NB4 (cell line): ENCODE data around the gene PTK6.
"Not testable (repeated sequence)": the region's sequence is repeated elsewhere in the genome, so short reads cannot be mapped to it uniquely, and the experiment has no call there.

ENCODE experiments used
- DNase-seq: peaks from one replicate; pipeline ENCODE4 v3.0.0; 2010; ENCODE audit warnings: low read depth
- H3K4me3 ChIP-seq: one replicate; pipeline ENCODE4 v1.5.1; 2011; ENCODE audit warnings: mild to moderate bottlenecking, low read depth, low read length, moderate library complexity
- CTCF ChIP-seq: IDR thresholded peaks from one replicate; pipeline ENCODE4 v1.5.1; 2012; ENCODE audit warnings: low read depth, low read length
- MAX ChIP-seq: IDR thresholded peaks from 2 replicates; pipeline ENCODE4 v1.6.1; 2011; ENCODE audit warnings: low read depth, low read length
- MYC ChIP-seq: IDR thresholded peaks from 2 replicates; pipeline ENCODE4 v1.6.1; 2011; ENCODE audit warnings: low read depth, low read length
- POLR2A ChIP-seq: IDR thresholded peaks from 2 replicates; pipeline ENCODE4 v1.6.1; 2011; ENCODE audit warnings: mild to moderate bottlenecking; ENCODE audit not compliant: insufficient read length; ENCODE audit errors: extremely low read depth

The PTK6 gene

GRCh38 chr20:63562461-63563224 is 25.5 kb upstream of the PTK6 start:
- no peak for DNase-seq
- TF ChIP-seq POLR2A (no peak), MAX (no peak), MYC (no peak), CTCF (no peak)
- H3K4me3 ChIP-seq, result no peak overlapping the region

- TF ChIP-seq MYC, result no peak
- no peak for TF ChIP-seq CTCF
- TF ChIP-seq POLR2A, result no peak
- no peak for TF ChIP-seq MAX
- DNase-seq, result no peak
- H3K4me3 ChIP-seq, result no peak overlapping the region
These were observed 24.6 kb upstream of the PTK6 start for GRCh38 chr20:63561624-63562396.

GRCh38 chr20:63560856-63561609 is 23.9 kb upstream of the PTK6 start:
- DNase-seq, result no peak
- no peak overlapping the region for H3K4me3 ChIP-seq
- no peak for TF ChIP-seq MYC
- no peak for TF ChIP-seq POLR2A
- no peak for TF ChIP-seq MAX
- no peak for TF ChIP-seq CTCF

- DNase-seq, result no peak
- H3K4me3 ChIP-seq, result no peak overlapping the region
- TF ChIP-seq POLR2A (no peak), CTCF (no peak), MAX (no peak), MYC (no peak)
These were observed 23.2 kb upstream of the PTK6 start for GRCh38 chr20:63560333-63560805.

- not testable (repeated sequence) for DNase-seq, H3K4me3 ChIP-seq
These were observed 22.5 kb upstream of the PTK6 start for GRCh38 chr20:63559485-63560332.
